SHP77 (cell line): ENCODE results near the gene NTRK2.

ENCODE experiments used
- DNase-seq, 2 experiments: peaks; one replicate each; lab custom pipeline; 2025; lab: John Stamatoyannopoulos, UW

Gene NTRK2

DNA sequence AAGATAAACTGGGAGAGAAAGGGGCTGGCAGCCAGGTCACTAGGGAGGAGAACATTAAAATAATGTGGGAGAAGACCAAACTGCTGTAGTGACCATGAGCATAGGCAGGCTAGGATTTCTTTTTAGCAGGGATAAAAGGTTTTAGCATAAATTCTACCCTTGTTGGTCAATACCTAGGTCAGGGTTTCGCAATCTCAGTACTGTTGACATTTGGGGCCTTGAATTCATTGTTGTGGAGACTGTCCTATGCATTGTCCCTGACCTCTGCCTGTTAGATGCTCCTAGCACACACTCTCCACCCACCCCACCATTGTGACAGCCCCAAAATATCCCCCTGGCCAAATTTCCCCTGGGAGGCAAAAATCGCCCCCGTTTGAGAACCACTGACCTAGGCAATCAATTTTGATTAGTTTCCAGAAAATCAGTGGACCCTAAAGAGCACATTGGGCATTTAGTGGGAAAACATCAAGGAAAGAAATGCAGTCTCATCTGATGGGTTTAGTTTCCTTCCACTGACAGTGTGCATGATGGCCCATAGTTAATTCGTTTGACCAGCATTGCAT is 181.4 kb downstream of the NTRK2 start:
- no peak for DNase-seq

DNA sequence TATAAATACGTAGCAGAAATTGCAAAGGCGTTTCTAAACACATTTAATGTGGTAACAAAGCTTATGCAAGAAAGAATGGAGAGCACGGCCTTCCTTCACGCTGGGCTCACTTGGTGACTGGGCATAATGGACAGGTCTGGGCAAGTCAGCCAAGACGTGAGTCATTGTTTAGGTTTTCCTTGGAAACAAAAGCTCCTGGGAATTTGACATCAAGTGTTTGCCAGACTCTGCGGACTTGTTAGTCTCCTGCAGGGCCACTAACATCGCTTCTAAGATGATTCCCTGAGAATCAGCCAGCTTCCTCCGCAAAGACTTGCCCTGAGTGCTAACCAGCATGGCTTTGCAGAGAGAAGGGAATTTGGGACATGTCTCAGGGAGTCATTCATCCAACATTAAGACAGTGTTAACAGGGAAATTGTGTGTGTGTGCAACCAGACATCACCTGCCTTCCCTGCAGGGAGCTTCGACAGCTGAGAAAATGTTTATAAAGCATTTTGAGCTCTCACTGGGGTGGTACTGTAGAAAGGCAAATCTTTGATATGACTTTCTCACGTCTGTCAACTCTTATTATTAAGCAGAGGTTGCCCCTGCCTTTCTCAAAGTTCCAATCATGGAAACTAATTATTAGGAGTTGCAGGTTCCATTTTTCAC is 182.5 kb downstream of the NTRK2 start:
- DNase-seq = peak in 1 of 2 experiments; percentile 28

DNA sequence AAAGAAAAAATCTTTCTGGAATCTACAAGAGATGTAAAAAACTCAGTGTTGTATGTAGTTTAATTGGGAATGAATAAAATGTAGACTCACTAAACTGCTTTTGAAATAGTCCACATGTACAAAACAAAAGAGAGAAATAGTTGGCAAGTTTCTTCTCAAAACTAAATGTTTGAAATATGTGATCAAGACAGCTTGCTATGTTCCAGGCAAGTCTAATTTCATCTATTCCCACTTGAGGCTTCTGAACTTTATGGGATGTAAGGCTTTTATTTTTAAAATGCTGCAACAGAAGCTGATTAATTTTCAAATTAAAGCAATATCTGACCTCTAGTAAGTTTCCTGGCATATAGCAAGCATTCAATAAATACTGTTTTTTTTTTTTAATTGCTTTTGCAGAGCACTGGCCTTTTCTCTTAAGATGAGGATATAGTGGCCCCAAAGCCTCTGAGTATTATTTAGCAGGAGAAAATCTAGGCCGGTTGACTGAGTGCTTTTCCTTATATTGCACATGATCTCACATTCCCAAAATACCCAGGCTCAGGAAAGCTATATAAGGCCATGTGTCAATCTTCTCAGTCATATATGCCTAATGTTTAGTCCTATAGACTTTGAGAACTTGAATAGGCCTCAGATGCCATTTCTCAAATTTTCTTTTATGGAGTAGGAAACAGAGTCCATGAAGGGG is 183.2 kb downstream of the NTRK2 start:
- DNase-seq = no peak

DNA sequence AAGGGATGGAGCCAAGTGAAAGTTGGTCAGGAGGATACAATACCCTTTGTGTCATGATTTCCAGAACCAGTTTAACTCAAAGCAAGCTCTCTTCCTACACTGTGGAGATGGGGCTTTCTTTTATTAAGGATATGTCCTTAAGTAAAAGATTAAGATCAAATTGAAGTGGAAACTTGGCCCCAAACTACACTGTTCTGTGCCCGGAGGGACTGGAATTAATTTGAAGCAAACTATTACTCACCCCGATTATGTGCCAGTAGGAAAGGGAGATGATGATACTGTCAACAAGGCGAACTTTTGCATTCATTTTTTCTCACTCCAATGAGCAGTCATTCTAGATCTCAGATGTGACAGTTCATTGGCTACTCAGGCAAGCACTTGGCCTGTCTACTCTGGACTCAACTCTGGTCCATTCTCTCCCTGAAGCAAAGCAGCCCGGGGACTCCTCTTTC is 186.7 kb downstream of the NTRK2 start:
- DNase-seq = no peak

DNA sequence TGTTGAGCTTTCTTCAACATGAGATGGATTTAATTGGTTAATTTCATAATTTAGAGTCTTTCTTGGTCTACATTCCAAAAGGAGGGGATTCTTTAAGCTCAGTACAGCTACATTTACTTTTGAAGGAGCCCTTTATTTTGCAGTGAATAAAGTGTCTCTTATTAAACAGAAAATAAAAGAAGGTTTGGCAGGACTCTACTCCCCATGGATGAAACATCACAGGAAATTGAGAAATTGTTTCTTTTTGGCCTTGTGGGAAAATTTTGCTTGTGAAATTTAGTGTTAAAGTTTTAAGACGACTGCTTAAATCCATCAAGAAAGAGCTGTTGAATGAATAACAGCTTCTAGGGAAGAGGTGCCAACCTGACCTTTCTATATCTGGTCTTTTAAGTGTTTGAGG is 187.7 kb downstream of the NTRK2 start:
- no peak for DNase-seq

DNA sequence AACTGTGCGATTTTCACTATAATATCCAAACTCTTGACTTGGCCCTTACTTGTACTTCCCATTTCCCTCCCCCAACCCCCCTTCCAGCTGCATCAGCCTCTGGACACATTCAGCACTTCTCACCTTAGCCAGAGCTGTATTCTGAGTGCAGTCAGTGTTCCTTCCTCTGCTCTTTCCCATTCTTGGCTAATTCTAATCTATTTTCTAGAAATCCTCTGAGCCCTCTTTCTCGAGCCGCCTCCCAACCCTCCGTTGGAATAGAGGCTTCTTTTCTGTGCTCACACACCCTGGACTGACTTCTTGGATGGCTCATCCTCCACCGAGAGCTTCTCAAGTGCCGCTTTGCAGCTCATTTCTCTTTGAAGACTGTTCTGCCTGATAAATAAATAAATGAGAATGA is 188.8 kb downstream of the NTRK2 start:
- DNase-seq = no peak

DNA sequence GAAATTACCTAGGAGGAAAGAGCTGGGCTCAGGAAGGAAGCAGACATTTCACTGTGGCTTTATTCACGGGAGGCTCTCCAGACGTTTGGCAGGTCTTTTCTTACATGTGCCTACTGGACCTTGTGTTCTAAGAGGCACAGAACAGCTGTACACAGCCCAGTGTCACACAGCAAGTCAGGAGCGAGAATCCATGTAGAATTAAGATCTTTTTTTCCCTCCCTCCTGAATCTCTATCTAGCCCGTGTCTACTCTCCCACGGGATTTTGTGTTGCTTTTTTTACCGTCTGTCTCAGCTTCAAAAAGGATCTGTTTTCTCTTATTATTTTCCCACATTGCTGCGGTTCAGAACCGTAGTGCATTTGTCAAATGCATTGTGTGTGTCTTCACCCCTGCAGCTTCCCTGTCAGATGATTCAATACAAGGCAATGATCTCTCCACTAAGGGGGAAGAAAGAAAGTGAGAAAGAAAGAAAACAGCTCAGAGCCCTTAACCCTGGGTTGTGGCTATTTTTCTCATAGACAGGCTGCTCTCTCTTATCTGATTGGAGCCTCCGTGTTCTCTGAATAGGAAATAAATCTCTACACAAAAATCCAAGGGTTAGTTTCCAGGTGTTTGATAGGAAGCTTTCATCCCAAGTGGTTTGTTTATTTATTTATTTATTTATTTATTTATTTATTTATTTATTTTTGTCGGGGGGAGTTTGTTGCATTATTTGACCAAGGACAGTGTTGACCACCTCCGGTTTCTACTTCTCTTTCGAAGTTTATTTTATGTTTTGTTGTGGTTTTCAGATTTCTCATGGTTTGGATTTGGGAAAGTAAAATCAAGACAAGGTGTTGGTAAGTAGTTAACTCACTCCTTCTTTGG is 191.0 kb downstream of the NTRK2 start:
- DNase-seq = no peak

DNA sequence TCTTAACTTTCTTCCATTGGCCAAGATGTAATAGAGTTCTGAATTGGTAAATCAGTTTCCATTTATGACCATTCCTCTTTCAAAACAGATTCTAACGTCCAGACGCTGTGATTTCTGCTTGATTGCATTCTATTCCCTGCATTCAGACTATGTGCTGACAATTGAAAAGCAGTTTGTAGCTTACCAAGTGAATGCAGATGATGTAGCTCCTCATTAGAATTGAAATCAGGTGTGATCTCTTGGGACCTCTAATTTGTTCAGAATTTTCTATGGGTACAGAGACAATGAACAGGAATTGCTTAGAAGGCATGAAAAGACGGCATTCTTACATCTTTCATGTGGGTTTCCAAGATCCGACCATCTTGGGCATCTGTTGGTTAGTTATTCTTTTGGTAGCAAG is 191.9 kb downstream of the NTRK2 start:
- DNase-seq = no peak

DNA sequence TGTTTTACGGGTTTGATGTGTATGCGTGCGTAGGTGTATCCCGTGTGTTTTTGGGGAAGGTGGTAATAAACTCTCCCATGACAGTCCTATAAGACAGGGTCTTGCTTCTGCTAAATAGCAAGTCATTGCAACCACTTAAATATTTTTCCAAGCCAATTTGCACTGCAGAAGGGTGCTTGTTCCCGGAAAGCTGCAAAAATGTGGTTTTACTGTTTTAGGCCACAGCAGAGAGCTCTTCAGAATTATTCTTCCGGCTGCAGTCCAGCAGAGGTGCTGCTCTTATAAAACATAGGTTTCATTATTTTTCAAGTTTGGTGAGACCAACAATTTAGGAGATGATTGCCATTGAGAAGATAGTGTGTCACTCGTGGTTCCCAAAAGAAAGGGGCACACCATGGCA is 192.8 kb downstream of the NTRK2 start:
- DNase-seq = no peak

DNA sequence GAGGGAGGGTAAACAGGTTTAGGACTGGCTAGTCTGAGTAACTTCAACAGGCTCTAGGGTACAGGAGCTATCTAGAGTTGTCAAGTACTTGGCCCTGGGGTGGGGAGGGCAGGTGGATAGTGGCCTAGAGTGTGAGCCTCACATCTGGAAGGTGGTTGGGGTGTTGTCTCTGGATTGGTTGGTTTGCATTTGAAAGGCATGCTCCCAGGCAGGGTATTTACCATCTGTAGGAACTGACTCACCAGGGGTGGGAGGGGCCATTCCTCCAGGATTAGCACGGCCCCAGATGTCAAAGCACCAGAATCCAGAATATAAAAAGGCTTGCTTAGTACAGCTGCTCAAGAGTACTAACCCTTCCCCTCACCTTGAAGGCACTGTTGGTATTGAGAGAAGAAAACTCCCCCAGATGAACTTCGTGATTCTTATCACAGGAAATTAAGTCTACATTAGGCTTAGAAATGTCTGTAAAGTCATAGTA is 193.3 kb downstream of the NTRK2 start:
- DNase-seq = peak in 1 of 2 experiments; percentile 5

DNA sequence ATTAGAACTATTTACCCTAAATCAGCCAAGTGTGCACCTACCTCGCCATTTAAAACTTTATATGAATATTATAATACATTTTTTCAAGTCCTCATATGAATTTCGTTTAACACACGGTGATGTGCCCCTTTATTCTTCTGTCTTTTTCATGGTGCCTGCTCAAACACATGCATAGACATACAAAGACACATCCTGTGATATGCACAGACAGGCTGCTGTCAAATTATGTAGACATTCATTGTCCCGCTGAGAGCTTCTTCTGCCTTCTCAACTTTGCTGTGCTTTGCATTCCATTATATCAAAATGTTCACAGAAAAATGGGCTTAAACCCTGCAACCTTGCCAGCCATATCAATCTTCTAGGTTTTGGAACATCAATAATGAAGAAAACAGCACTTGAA is 193.8 kb downstream of the NTRK2 start:
- DNase-seq = no peak

DNA sequence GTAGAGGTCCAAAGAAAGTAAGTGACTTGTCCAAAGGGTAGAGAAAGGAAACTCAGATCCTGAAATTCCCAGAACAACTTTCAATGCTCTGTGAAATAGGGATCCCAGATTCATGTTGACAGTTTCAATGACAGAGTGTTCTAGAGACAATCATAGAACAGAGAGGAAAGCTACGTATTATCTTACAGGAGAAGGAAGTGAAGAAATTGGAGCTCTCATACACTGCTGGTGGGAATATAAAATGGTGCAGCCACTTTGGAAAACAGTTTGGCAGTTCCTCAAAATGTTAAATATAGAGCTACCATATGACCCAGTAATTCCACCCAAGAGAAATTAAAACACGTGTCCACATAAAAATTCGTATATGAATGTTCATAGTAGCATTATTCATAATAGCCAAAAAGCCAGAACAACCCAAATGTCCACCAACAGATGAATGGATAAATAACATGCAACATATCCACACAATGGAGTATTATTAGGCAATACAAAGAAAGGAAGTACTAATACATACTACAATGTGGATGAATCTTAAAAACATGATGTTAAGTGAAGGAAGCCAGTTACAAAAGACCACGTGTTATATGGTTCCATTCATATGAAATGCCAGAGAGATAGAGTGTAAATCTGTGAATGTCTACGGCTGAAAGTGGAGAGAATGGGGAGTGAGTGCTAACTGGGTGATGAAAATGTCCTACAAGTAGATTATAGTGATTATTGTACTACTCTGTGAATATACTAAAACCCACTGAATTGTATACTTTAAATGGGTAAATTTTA is 197.1 kb downstream of the NTRK2 start:
- no peak for DNase-seq

DNA sequence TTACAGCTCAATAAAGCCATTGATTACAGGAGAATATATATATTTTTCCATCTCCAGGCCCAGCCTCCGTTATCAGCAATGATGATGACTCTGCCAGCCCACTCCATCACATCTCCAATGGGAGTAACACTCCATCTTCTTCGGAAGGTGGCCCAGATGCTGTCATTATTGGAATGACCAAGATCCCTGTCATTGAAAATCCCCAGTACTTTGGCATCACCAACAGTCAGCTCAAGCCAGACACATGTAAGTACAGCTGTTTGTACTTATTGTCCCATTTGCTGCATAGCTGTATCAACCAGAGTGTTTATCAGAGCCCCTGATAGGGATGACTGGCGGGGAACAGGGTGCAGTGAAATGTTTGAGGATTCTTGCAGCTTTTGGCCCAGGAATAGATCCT is 197.7 kb downstream of the NTRK2 start:
- DNase-seq = no peak

DNA sequence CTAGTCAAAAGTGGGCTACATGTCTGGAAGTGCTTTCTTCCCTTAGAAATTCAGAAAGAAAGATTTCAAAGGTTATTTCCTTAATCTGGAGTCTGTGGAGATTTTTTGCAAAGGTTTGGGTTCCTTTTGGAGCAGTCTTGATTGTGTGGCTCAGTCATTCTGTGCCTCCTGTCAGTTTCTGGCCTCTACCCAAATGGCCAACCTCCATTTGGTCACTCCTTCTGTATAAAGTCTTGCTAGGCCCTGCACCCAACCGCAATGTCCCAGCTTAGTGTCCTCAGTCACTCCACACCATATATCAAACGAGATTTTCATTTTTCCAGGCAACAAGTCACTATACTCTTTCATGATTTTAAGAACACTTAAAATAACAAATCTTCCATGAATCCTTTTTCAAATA is 199.6 kb downstream of the NTRK2 start:
- DNase-seq = no peak

DNA sequence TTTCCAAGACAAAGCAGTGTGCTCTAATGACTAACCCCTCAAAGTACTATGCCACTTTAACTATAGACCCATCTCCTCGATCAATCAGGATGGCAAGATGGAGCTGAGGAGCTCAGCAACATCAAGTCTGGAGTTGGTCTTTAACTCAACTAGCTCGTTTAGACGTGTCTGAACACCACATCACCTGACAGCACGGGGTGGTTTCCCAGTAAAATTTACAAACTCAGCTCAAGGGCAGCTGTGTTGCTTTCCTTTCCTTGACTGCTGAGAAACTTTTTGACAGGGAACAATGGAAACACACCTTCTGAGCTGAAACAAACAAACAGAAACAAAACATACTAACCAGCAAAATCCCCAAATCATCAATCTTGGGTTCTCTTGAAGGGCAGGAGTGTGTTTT is 202.5 kb downstream of the NTRK2 start:
- DNase-seq = no peak

DNA sequence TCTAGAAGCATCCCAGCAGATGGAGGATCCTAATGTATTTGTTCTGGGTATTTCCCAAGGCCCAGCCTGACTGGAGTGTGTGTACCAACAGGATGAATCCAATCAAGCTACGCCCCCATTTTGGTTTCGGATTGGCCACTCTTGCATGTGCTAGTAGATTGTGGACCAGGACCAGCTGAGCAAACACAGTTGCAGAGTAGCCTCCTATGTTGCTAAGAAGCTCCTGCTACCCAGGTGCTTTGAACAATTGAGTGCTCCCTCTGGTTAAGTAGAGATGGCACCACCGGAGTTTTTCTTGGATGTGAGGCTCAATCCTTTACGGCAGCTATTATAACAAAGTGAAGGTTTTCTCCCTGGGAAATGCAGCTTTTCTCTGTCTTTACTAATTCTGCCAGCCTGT is 204.5 kb downstream of the NTRK2 start:
- DNase-seq = peak; percentile 48 to 70

DNA sequence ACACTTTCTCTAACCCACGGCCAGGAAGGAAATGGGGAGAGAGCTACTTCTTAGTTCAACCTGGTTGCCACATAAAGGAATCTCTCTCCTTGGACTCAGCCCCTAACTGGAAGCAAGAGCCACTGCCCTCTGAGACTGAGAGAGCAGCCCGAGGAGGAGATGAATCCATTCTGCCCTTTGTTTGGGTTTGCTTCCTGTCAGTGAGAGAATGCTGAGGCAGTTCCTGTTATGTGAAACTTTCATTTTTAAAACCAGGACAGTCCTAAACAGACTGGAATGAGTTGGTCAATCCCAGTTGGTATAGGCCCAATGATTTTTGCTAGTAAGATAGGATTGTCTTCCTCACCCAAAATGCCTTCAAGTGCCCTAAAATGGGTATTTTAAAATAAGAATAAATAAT is 205.1 kb downstream of the NTRK2 start:
- DNase-seq = no peak

DNA sequence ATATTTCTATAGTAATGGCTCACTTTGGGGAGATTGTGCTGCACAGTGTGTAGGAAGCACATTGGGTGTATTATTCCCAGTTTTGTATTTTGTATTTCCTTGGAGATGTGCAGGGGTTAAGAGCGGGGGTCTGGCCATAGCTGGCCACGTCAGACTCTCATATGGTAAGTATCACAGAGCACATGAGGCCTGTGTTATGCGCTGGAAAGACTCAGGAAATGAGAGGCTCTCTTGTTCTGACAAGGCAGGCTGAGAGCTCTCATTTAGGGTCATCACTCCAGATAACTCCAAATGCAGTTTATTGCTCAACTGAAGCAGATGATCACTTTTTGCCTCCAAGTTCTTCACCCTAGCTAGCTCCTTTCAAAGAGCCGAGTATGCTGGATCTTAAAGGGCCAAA is 205.7 kb downstream of the NTRK2 start:
- DNase-seq = no peak

DNA sequence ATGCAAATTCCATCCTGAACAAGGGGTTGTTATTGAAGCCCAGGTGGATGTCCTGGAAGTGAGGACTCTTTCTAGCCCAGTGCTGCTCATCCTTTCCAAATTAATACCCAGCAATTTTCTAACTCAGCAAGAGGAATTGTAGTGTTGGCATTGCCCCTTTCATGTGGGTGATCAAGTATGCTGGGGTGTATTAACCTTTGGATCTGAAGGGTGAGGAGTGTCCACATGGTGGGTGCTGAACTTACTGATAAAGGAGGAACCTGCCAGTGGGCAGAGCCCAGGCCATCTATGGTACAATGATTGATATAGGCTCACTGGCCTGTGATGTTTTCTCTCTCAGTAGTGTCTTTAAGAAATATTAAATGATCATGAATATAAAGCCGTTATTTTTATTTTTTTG is 210.1 kb downstream of the NTRK2 start:
- no peak for DNase-seq

DNA sequence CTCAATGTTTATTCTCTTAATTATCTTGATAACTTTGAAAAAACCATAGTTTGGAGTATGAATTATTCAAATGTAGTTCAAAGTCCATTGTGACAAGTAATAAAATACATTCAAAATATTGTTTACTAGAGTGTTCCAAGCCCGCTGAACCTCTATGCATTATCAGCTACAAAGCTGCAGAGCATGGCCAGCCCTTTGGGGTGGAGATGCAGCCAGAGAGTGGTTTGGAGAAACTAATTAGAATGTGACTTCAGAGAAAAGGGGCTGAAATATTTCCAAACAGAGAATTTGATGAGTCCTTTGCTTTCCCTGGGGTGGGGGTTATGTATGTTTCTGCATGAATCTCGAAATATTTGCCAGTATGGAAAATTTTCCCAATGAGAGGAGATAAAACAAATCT is 211.3 kb downstream of the NTRK2 start:
- DNase-seq = no peak

DNA sequence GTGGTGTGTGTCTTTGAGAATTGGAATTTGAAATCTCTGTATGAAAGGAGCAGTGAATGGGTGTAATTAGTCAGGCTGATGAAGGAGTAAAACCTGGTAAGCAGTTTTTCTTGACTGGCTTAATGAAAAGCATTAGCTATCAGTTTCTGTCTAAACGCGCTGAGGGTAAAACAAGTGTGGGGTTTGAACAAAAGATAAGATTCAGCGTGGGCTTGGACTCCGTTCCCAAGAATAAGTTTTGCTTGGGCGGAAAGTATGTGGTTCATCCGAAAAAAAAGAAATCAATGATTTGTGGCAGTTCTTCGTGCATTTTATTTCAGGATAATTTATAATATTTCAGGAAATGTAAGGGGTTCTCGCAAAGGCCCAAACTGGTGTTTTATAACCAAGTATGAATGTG is 217.3 kb downstream of the NTRK2 start:
- no peak for DNase-seq

DNA sequence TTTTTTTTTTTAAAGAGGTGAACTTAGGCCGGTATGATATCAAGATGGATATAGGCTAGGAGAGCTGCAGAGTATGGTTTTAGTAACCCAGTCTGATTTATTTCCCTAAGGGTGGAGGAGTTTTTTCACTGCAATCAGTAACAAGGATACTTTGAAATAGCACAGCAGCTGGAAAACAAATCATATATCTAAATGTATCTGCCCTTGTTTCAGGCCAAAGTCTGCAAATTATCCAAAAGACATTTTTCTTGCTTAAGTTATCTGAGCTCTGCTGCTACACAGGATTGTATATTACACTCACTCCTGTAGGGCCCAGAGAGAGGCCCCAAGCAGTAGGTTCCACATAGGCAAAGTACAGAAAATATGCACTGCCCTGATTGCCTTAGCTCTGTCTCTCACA is 222.4 kb downstream of the NTRK2 start:
- no peak for DNase-seq
